K562 treated with DMSO at 1 percent for 48 hours (cell line): Measurements from ENCODE around the gene CCDC71. TPM values are rescaled to one million over a fixed set of nuclear protein-coding genes. Genes with fewer than 3 reads are reported as not detected.

ENCODE experiments used
- total RNA-seq: library from RNA; unstranded; fragments of 300-600 nt; gene quantifications from 2 replicates; pipeline ENCODE4 v1.2.3, GENCODE V29; 2022; ENCODE audit warnings: low replicate concordance; ENCODE audit errors: extremely low read depth

CCDC71 gene
- total RNA-seq, result not detected in 2 replicates

DNA sequence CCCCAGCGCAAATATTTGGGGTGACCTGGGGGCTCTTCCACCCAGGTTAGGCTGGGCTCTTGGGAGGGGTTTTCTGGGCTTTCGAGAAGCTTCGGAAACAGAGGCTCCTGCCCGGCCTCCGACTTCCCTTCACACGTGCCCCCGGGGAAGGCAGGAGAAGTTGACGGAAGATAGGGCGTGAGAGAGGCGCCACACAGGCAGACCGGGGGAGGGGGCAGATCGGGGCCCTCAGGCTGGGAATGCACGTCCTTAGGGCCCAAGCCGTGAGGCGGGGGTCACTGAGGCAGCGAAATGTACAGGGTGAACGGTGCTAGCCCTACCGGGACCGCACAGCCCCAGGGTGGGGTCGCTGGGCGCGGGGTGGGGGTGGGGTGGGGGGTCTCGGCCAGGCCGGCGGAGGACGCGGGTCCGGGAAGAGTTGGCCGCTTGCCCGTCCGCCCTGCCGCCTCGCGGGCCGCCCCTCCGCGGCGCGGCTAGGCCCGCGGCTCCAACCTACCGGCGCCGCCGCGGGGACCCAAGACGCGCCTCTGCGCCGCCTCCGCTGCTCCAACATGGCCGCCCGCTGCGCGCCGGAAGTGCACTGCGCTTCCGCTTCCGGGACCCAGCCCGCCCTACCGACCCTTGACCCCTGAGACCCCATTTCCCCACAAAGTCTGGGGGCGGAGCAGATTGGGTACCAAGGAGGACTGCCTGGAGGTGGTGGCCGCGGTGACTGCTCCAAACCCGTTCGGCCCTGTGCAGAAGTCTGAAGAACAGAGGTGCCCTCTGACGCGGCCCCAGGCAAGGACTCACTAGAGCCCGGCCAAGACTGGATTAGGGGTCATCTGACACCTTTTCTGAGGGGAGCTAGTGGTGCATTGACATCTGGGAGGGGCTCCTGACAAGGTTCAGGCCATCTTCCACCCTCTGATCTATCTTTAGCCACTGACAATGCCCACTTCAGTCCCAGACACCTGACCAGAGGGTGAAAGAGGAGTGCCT is at the start of gene CCDC71:
CCDC71 (minus strand) TSS at position 561 of the 981 bp plus-strand sequence. CDS start 2,123 bp downstream, outside the sequence.

GRCh38 chr3:49171119-49171774 is 5.1 kb upstream of the CCDC71 start, which contains the start of gene KLHDC8B:
Gene KLHDC8B, plus strand, starts transcription at chr3:49171598. Its CDS starts 1,172 bp downstream, at chr3:49172770.

DNA sequence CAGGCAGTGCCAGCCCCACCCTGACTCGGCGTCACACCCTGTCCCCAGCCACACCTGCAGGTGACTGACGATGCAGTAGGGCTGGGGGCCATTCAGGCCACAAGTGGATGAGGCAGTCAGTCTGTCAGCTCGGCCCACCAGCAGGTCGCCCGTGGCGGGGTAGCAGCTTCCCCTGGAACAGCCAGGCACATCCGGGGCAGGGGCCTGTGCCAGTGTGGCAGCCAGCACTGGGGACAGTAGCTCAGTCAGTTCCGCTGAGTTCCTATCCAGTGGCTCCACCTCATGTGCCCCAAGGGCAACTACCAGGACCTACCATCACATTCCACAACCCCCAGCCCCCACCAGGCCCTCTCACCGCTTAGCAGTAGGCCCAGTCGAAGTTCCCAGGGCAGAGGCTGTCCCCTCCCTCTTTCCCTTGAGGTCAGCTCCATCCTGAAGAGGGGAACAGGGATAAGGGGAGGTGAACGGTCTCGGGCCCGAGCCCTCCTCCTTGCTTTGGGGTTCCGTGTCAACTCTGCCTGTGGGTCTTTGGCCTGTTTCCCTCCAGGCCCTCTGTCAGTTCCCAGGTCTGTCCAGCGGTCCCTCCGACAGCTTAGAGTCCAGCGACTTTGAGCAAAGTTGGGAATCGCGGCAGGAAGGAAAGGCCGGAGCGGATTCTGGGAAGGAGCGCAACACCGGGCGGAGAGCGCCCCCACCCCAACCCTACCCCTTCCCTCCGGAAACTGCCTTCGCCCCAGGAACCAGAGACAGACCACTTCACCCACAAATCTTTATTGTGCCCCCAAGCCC is 33.5 kb downstream of the CCDC71 start, which contains the start of gene LAMB2:
LAMB2 (minus strand) TSS at position 614 of the 789 bp plus-strand sequence; CDS start at position 431, 183 bp downstream.

DNA sequence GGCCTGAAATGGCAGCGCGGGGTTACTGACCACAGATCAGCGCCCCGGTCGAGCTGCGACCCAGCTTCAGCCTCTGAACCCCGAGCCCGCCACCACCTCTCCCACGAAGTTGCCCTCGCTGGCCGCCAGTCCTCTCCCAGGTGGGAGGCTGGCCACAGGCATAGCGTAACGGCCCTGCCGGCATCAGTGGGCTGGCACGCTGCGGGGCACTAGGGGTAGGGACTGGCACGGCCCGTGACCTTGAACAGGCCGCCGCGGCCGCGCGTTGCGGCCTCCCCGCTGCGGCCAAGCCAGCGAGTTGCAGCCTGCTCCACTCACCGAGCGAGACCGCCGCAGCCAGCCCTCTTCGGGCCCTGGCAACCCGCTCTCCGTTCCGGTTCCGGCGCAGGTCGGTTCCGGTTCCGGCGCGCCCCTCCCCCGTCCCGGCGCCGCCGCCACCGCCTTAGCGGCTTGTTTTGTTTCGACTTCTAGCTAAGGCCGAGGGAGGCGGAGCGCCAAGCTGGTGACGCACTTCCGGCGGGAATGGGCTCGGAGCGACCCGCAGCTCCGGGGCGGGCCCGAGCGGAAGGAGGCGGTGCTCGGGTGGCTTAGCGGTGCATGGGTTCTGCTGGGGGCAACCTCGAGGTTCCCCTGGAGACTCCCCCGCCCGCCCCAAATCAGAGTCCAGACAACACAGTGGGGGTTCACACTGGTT is 45.5 kb downstream of the CCDC71 start, which contains the start of gene USP19:
USP19 (minus strand) TSS at position 386 of the 694 bp plus-strand sequence. CDS start 1,678 bp downstream, outside the sequence.

Other genes with a start within 250 kb of the CCDC71 start
- not detected in 2 replicates for gene ARIH2, start 247.5 kb downstream of the CCDC71 start, total RNA-seq
- gene P4HTM, start 176.1 kb downstream of the CCDC71 start, total RNA-seq, result not detected in 2 replicates
- gene WDR6, start 158.9 kb downstream of the CCDC71 start, total RNA-seq, result 146 TPM in 1 of 2 replicates, not detected in the other
- gene DALRD3, start 147.8 kb downstream of the CCDC71 start, total RNA-seq, result not detected in 2 replicates
- gene NDUFAF3, start 144.2 kb downstream of the CCDC71 start, total RNA-seq, result not detected in 2 replicates
- not detected in 2 replicates for gene IMPDH2, start 136.9 kb downstream of the CCDC71 start, total RNA-seq
- not detected in 2 replicates for gene QRICH1, start 72.3 kb downstream of the CCDC71 start, total RNA-seq
- not detected in 2 replicates for gene QARS1, start 61.6 kb downstream of the CCDC71 start, total RNA-seq
- gene USP19, start 45.5 kb downstream of the CCDC71 start, total RNA-seq, result not detected in 2 replicates
- gene LAMB2, start 33.3 kb downstream of the CCDC71 start, total RNA-seq, result not detected in 2 replicates
- gene KLHDC8B, start 5.3 kb upstream of the CCDC71 start, total RNA-seq, result 1,112 TPM in 1 of 2 replicates, not detected in the other
- gene C3orf62, start 110.9 kb upstream of the CCDC71 start, total RNA-seq, result not detected in 2 replicates
- not detected in 2 replicates for gene USP4, start 173.7 kb upstream of the CCDC71 start, total RNA-seq
- not detected in 2 replicates for gene GPX1, start 192.0 kb upstream of the CCDC71 start, total RNA-seq
- gene RHOA, start 245.6 kb upstream of the CCDC71 start, total RNA-seq, result not detected in 2 replicates
- gene TCTA, start 246.1 kb upstream of the CCDC71 start, total RNA-seq, result not detected in 2 replicates